Neural cell (in vitro differentiated cells): Measurements from ENCODE around the gene ZDHHC18. TPM values are rescaled to one million over a fixed set of nuclear protein-coding genes. Genes with fewer than 3 reads are reported as not detected.

Experiments used
- H2AFZ ChIP-seq: fragments of 200-600, 300-800 bp; sonication (generic), shearing (Covaris generic); 2 replicates; pipeline ENCODE4 v1.6.0; 2014; ENCODE audit warnings: low read depth, mild to moderate bottlenecking, antibody characterized with exemption, low read length, moderate library complexity
- H3F3A ChIP-seq: fragments of 200-600 bp; shearing (Covaris generic); 2 replicates; pipeline ENCODE4 v1.6.1; 2016; ENCODE audit warnings: mild to moderate bottlenecking, moderate library complexity, mixed read lengths, antibody characterized with exemption, low read length; ENCODE audit not compliant: insufficient read depth, poor library complexity, severe bottlenecking
- H3K27ac ChIP-seq: fragments of 200-600, 300-800 bp; sonication (generic), shearing (Covaris generic); 2 replicates; pipeline ENCODE4 v1.5.1; 2014; ENCODE audit warnings: mild to moderate bottlenecking, low read length, moderate library complexity
- H3K27me3 ChIP-seq: fragments of 300-800, 200-600 bp; sonication (generic), shearing (Covaris generic); 2 replicates; pipeline ENCODE4 v1.6.0; 2014; ENCODE audit warnings: mild to moderate bottlenecking, low read depth, low read length, moderate library complexity; ENCODE audit not compliant: insufficient read depth
- H3K36me3 ChIP-seq: fragments of 300-800, 200-600 bp; sonication (generic), shearing (Covaris generic); 2 replicates; pipeline ENCODE4 v1.5.1; 2014; ENCODE audit warnings: mild to moderate bottlenecking, antibody characterized with exemption, low read length, moderate library complexity; ENCODE audit not compliant: insufficient read depth
- H3K4me2 ChIP-seq: fragments of 300-800, 200-600 bp; sonication (generic), shearing (Covaris generic); 2 replicates; pipeline ENCODE4 v1.6.0; 2014; ENCODE audit warnings: mild to moderate bottlenecking, low read length
- H3K4me3 ChIP-seq: fragments of 300-800, 200-600 bp; sonication (generic), shearing (Covaris generic); 2 replicates; pipeline ENCODE4 v1.5.1; 2014; ENCODE audit warnings: mild to moderate bottlenecking, low read length, moderate library complexity
- H3K79me2 ChIP-seq: fragments of 200-600 bp; shearing (Covaris generic); replicated peaks from 2 replicates; pipeline ENCODE4 v1.6.0; 2014; ENCODE audit warnings: mild to moderate bottlenecking, low read length, moderate library complexity; ENCODE audit not compliant: insufficient read depth
- H3K9ac ChIP-seq: fragments of 300-800, 200-600 bp; sonication (generic), shearing (Covaris generic); 2 replicates; pipeline ENCODE4 v1.6.1; 2016; ENCODE audit warnings: mild to moderate bottlenecking, low read length, mixed read lengths
- H3K9me2 ChIP-seq: fragments of 200-600 bp; shearing (Covaris generic); 2 replicates; pipeline ENCODE4 v1.6.1; 2016; ENCODE audit warnings: mild to moderate bottlenecking, low read length, mixed read lengths; ENCODE audit not compliant: insufficient read depth
- H3K9me3 ChIP-seq: fragments of 200-600, 300-800 bp; sonication (generic), shearing (Covaris generic); 2 replicates; pipeline ENCODE4 v1.6.1; 2016; ENCODE audit warnings: mild to moderate bottlenecking, mixed run types, low read length, moderate library complexity, mixed read lengths
- H4K20me1 ChIP-seq: fragments of 200-600 bp; shearing (Covaris generic); 2 replicates; pipeline ENCODE4 v1.6.1; 2016; ENCODE audit warnings: mild to moderate bottlenecking, mixed run types; ENCODE audit not compliant: insufficient read depth
- EP300 ChIP-seq: fragments of 450-650 bp; conservative IDR thresholded peaks from 2 replicates; pipeline ENCODE4 v1.6.1; 2014; ENCODE audit warnings: antibody characterized with exemption, mild to moderate bottlenecking, moderate library complexity; ENCODE audit not compliant: poor library complexity, severe bottlenecking
- EZH2 ChIP-seq: fragments of 200-600, 300-800 bp; shearing (Covaris generic), sonication (generic); IDR thresholded peaks from 2 replicates; pipeline ENCODE4 v1.6.1; 2014; ENCODE audit warnings: antibody characterized with exemption, low read length, borderline replicate concordance, mild to moderate bottlenecking; ENCODE audit not compliant: insufficient read depth, poor library complexity, severe bottlenecking
- MXI1 ChIP-seq: fragments of 450-650 bp; conservative IDR thresholded peaks from 2 replicates; pipeline ENCODE4 v1.6.1; 2014; ENCODE audit warnings: antibody characterized with exemption, mild to moderate bottlenecking; ENCODE audit not compliant: poor library complexity, severe bottlenecking
- POLR2AphosphoS5 ChIP-seq: IDR thresholded peaks from 2 replicates; pipeline ENCODE4 v1.6.1; 2012
- RAD21 ChIP-seq: fragments of 450-650 bp; conservative IDR thresholded peaks from 2 replicates; pipeline ENCODE4 v1.6.1; 2014; ENCODE audit warnings: antibody characterized with exemption, mild to moderate bottlenecking, moderate library complexity
- SMC3 ChIP-seq: fragments of 450-650 bp; conservative IDR thresholded peaks from 2 replicates; pipeline ENCODE4 v1.6.1; 2014; ENCODE audit warnings: antibody characterized with exemption, mild to moderate bottlenecking, moderate library complexity; ENCODE audit not compliant: poor library complexity
- TAF1 ChIP-seq: IDR thresholded peaks from 2 replicates; pipeline ENCODE4 v1.6.1; 2012; ENCODE audit warnings: low read depth
- polyA plus RNA-seq: library from polyadenylated mRNA; depleted of rRNA; stranded (reverse); fragments of >200 nt; gene quantifications from 2 replicates; pipeline ENCODE4 v1.2.3, GENCODE V29; 2014
- TF ChIP-seq, protein P1 (sequence below): IDR thresholded peaks from 2 replicates; pipeline ENCODE4 v1.6.1; 2012; ENCODE audit warnings: borderline replicate concordance
- TF ChIP-seq, protein P2 (sequence below): fragments of 450-650 bp; IDR thresholded peaks from 2 replicates; pipeline ENCODE4 v1.5.1; 2014; ENCODE audit warnings: antibody characterized with exemption, mild to moderate bottlenecking, moderate library complexity; ENCODE audit not compliant: poor library complexity, severe bottlenecking

Gene ZDHHC18
- polyA plus RNA-seq, 1 donor from 2014 or later = 23.7 TPM

DNA sequence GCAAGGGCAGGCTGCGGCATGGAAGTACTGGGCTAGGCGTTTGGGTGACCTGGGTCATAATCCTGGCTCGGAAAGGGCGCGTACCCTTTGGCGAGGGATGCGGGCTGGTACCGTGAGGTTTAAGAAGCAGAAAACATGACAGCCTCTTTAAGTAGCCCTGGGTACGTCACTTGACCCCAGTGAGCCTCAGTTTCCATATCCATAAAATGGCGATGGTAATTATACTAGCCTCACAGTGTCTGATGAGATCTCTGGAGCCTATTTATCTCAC is 38.0 kb upstream of the ZDHHC18 start:
- H3K9me2 ChIP-seq = no peaks in the 10 kb centered on the region
- H3K36me3 ChIP-seq = peaks cover 5% of the 10 kb centered on the region
- TF ChIP-seq MXI1 (no peak), SMC3 (no peak), POLR2AphosphoS5 (no peak), RAD21 (no peak), EP300 (no peak), EZH2 (no peak), TAF1 (no peak)
- TF ChIP-seq, protein P1, sequence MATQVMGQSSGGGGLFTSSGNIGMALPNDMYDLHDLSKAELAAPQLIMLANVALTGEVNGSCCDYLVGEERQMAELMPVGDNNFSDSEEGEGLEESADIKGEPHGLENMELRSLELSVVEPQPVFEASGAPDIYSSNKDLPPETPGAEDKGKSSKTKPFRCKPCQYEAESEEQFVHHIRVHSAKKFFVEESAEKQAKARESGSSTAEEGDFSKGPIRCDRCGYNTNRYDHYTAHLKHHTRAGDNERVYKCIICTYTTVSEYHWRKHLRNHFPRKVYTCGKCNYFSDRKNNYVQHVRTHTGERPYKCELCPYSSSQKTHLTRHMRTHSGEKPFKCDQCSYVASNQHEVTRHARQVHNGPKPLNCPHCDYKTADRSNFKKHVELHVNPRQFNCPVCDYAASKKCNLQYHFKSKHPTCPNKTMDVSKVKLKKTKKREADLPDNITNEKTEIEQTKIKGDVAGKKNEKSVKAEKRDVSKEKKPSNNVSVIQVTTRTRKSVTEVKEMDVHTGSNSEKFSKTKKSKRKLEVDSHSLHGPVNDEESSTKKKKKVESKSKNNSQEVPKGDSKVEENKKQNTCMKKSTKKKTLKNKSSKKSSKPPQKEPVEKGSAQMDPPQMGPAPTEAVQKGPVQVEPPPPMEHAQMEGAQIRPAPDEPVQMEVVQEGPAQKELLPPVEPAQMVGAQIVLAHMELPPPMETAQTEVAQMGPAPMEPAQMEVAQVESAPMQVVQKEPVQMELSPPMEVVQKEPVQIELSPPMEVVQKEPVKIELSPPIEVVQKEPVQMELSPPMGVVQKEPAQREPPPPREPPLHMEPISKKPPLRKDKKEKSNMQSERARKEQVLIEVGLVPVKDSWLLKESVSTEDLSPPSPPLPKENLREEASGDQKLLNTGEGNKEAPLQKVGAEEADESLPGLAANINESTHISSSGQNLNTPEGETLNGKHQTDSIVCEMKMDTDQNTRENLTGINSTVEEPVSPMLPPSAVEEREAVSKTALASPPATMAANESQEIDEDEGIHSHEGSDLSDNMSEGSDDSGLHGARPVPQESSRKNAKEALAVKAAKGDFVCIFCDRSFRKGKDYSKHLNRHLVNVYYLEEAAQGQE = no peak
- TF ChIP-seq, protein P2, sequence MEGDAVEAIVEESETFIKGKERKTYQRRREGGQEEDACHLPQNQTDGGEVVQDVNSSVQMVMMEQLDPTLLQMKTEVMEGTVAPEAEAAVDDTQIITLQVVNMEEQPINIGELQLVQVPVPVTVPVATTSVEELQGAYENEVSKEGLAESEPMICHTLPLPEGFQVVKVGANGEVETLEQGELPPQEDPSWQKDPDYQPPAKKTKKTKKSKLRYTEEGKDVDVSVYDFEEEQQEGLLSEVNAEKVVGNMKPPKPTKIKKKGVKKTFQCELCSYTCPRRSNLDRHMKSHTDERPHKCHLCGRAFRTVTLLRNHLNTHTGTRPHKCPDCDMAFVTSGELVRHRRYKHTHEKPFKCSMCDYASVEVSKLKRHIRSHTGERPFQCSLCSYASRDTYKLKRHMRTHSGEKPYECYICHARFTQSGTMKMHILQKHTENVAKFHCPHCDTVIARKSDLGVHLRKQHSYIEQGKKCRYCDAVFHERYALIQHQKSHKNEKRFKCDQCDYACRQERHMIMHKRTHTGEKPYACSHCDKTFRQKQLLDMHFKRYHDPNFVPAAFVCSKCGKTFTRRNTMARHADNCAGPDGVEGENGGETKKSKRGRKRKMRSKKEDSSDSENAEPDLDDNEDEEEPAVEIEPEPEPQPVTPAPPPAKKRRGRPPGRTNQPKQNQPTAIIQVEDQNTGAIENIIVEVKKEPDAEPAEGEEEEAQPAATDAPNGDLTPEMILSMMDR = no peak
- H2AFZ ChIP-seq = peak overlapping the region; percentile 98
- no peaks in the 10 kb centered on the region for H4K20me1 ChIP-seq
- H3K27ac ChIP-seq = peak overlapping the region; percentile 96
- no peaks in the 10 kb centered on the region for H3K27me3 ChIP-seq
- no peaks in the 10 kb centered on the region for H3K9me3 ChIP-seq
- peak overlapping the region; percentile 94 for H3K9ac ChIP-seq
- no peaks in the 10 kb centered on the region for H3F3A ChIP-seq
- peak overlapping the region; percentile 91 for H3K4me3 ChIP-seq
- no peaks in the 10 kb centered on the region for H3K79me2 ChIP-seq
- H3K4me2 ChIP-seq = peak overlapping the region; percentile 97

DNA sequence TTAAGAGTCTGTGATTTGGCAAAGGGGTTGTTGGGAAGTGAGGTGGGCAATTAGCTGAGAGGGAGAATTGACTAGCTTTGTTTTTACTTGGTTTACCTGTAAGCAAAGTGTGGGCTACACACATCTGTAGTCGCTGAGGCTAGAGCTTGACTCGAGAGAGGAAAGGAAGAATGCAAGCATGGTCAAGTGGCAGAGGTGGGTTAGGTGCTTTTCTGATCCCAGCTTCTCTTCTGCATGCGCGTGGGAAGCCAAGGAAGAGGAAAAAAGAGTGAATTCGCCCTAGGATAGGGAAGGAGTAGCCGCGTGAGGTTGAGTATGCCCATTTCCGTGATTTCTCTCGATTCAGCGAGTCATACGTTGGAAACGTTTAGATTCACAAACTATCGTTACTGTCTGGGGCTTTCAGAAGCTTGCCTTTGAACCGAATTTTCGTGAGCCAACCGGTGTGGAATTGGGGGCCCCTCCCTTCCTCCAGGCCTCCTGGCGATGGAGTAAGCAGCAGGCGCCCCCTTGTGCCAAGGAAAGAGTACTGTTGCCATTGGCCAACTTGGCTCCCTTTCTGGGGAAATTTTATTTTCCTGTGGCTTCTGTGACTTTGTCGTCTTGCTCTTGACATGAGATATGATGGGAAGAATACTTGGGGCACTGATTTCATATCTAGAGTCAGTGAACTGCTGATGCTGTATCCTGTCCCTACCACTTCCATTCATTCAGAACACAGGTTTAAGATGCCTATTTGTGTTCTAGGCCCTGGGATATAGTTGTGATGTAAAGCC is 37.5 kb upstream of the ZDHHC18 start:
- Histone ChIP-seq H3K27ac (peak overlapping the region; percentile 96), H2AFZ (no peak overlapping the region)
- TF ChIP-seq SMC3 (peak; percentile 95), EZH2 (no peak), MXI1 (peak; percentile 50), RAD21 (peak; percentile 97)
- TF ChIP-seq, protein P1 = no peak
- TF ChIP-seq, protein P2 = peak; percentile 97

More for the DNA sequence above, 37.5 kb upstream of the ZDHHC18 start:
- H3K27me3 ChIP-seq = no peaks in the 10 kb centered on the region
- peaks cover 5% of the 10 kb centered on the region for H3K36me3 ChIP-seq
- no peaks in the 10 kb centered on the region for H3F3A ChIP-seq
- H3K9me2 ChIP-seq = no peaks in the 10 kb centered on the region
- peak overlapping the region; percentile 97 for H3K4me2 ChIP-seq
- no peaks in the 10 kb centered on the region for H3K9me3 ChIP-seq
- H3K4me3 ChIP-seq = peak overlapping the region; percentile 91
- peak overlapping the region; percentile 94 for H3K9ac ChIP-seq
- no peaks in the 10 kb centered on the region for H3K79me2 ChIP-seq
- H4K20me1 ChIP-seq = no peaks in the 10 kb centered on the region
